ENCODE results near the gene VWC2.

The VWC2 gene

GRCh38 chr7:49773218-49773935 is at the start of gene VWC2:
Gene VWC2 (plus strand): TSS chr7:49773638. CDS start chr7:49775436, 1,798 bp downstream.
- DNase-seq, result no peak

- no peak for DNase-seq
These were observed 49.4 kb upstream of the VWC2 start for GRCh38 chr7:49724071-49724470.

- DNase-seq, result no peak
These were observed 41.6 kb upstream of the VWC2 start for GRCh38 chr7:49731836-49732235.

GRCh38 chr7:49762666-49763065 is 10.8 kb upstream of the VWC2 start:
- DNase-seq, result no peak

GRCh38 chr7:49763791-49764190 is 9.6 kb upstream of the VWC2 start:
- DNase-seq, result no peak

GRCh38 chr7:49766966-49767365 is 6.5 kb upstream of the VWC2 start:
- no peak for DNase-seq

GRCh38 chr7:49767719-49768118 is 5.7 kb upstream of the VWC2 start:
- no peak for DNase-seq

GRCh38 chr7:49768254-49768653 is 5.2 kb upstream of the VWC2 start:
- no peak for DNase-seq

- no peak for DNase-seq
These were observed 4.6 kb upstream of the VWC2 start for GRCh38 chr7:49768835-49769234.

- DNase-seq, result no peak
These were observed 4.1 kb upstream of the VWC2 start for GRCh38 chr7:49769285-49769857.

GRCh38 chr7:49770838-49771237 is 2.6 kb upstream of the VWC2 start:
- DNase-seq, result no peak

- DNase-seq, result no peak
These were observed 1.8 kb upstream of the VWC2 start for GRCh38 chr7:49771427-49772176.

- DNase-seq, result no peak
These were observed 571 bp upstream of the VWC2 start for GRCh38 chr7:49772916-49773217.

GRCh38 chr7:49773936-49774458 is 559 bp downstream of the VWC2 start:
- no peak for DNase-seq

- no peak for DNase-seq
These were observed 1.1 kb downstream of the VWC2 start for GRCh38 chr7:49774459-49775064.

- no peak for DNase-seq
These were observed 1.9 kb downstream of the VWC2 start for GRCh38 chr7:49775065-49775948.

- DNase-seq, result no peak
These were observed 2.6 kb downstream of the VWC2 start for GRCh38 chr7:49775949-49776443.

GRCh38 chr7:49776994-49777393 is 3.6 kb downstream of the VWC2 start:
- no peak for DNase-seq

- DNase-seq, result no peak
These were observed 5.4 kb downstream of the VWC2 start for GRCh38 chr7:49778731-49779270.

GRCh38 chr7:49780953-49781352 is 7.5 kb downstream of the VWC2 start:
- no peak for DNase-seq

- no peak for DNase-seq
These were observed 8.6 kb downstream of the VWC2 start for GRCh38 chr7:49781996-49782395.

GRCh38 chr7:49783446-49783845 is 10.0 kb downstream of the VWC2 start:
- no peak for DNase-seq
